Right renal cortex interstitium (tissue), 3 donors: ENCODE measurements around the gene MYO5B. TPM values are rescaled to one million over a fixed set of nuclear protein-coding genes. Genes with fewer than 3 reads are reported as not detected.
A peak's percentile ranks its signal among the peaks of the same experiment; 100 is the strongest.

ENCODE experiments used
- DNase-seq, 3 donors: peaks; one replicate each; pipeline ENCODE4 v3.0.0-alpha.2; 2013; ENCODE audit warnings: low read depth in 3 of 3, low spot score in 2 of 3
- polyA plus RNA-seq, 3 donors: library from polyadenylated mRNA; unstranded; fragments of 120-200 nt; gene quantifications; one replicate each; pipeline ENCODE4 v1.2.1, GENCODE V29; 2013; ENCODE audit not compliant: insufficient read length in 3 of 3

Gene MYO5B
- polyA plus RNA-seq, 3 donors: 26.7 to 29.9 (median 29.3) TPM

GRCh38 chr18:50189160-50189559, 5.8 kb downstream of the MYO5B start:
- DNase-seq: no peak

GRCh38 chr18:50188652-50189051, 6.3 kb downstream of the MYO5B start:
- DNase-seq: no peak

- DNase-seq: no peak
Measured at GRCh38 chr18:50187659-50188058, 7.3 kb downstream of the MYO5B start.

- no peak for DNase-seq
Measured at GRCh38 chr18:50186385-50186784, 8.6 kb downstream of the MYO5B start.

GRCh38 chr18:50183556-50183955, 11.4 kb downstream of the MYO5B start:
- DNase-seq: no peak

GRCh38 chr18:50182511-50182910, 12.4 kb downstream of the MYO5B start:
- no peak for DNase-seq

- DNase-seq: no peak
Measured at GRCh38 chr18:50181590-50181989, 13.4 kb downstream of the MYO5B start.

GRCh38 chr18:50179465-50179864, 15.5 kb downstream of the MYO5B start:
- no peak for DNase-seq

GRCh38 chr18:50177294-50177992, 17.5 kb downstream of the MYO5B start:
- no peak for DNase-seq

- no peak for DNase-seq
Measured at GRCh38 chr18:50172367-50172766, 22.6 kb downstream of the MYO5B start.

GRCh38 chr18:50171406-50171805, 23.5 kb downstream of the MYO5B start:
- no peak for DNase-seq

- no peak for DNase-seq
Measured at GRCh38 chr18:50170004-50170403, 24.9 kb downstream of the MYO5B start.

- no peak for DNase-seq
Measured at GRCh38 chr18:50169149-50169548, 25.8 kb downstream of the MYO5B start.

- DNase-seq: no peak
Measured at GRCh38 chr18:50167966-50168365, 27.0 kb downstream of the MYO5B start.

GRCh38 chr18:50166901-50167300, 28.0 kb downstream of the MYO5B start:
- DNase-seq: no peak

GRCh38 chr18:50163505-50163904, 31.4 kb downstream of the MYO5B start:
- no peak for DNase-seq

- DNase-seq: no peak
Measured at GRCh38 chr18:50162486-50163304, 32.3 kb downstream of the MYO5B start.

GRCh38 chr18:50161597-50162205, 33.2 kb downstream of the MYO5B start:
- DNase-seq: no peak

GRCh38 chr18:50159654-50160046, 35.3 kb downstream of the MYO5B start:
- no peak for DNase-seq

GRCh38 chr18:50158866-50159653, 35.9 kb downstream of the MYO5B start:
- DNase-seq: peak in 1 of 3 donors; percentile 15

- DNase-seq: no peak
Measured at GRCh38 chr18:50155406-50155805, 39.5 kb downstream of the MYO5B start.
